Retinal pigment epithelial cell (primary cell): ENCODE measurements around the gene MLF2.

Source experiments
- DNase-seq: peaks from one replicate; pipeline ENCODE4 v3.0.0-alpha.2; 2010; ENCODE audit warnings: low read depth
- H3K4me3 ChIP-seq: 2 replicates; pipeline ENCODE4 v1.5.1; 2011; ENCODE audit warnings: mild to moderate bottlenecking, low read length, control low read depth, moderate library complexity
- TF ChIP-seq, protein P1 (sequence below): conservative IDR thresholded peaks from 2 replicates; pipeline ENCODE4 v1.5.1; 2011; ENCODE audit warnings: low read depth, low read length, control low read depth, inconsistent platforms

The MLF2 gene

DNA sequence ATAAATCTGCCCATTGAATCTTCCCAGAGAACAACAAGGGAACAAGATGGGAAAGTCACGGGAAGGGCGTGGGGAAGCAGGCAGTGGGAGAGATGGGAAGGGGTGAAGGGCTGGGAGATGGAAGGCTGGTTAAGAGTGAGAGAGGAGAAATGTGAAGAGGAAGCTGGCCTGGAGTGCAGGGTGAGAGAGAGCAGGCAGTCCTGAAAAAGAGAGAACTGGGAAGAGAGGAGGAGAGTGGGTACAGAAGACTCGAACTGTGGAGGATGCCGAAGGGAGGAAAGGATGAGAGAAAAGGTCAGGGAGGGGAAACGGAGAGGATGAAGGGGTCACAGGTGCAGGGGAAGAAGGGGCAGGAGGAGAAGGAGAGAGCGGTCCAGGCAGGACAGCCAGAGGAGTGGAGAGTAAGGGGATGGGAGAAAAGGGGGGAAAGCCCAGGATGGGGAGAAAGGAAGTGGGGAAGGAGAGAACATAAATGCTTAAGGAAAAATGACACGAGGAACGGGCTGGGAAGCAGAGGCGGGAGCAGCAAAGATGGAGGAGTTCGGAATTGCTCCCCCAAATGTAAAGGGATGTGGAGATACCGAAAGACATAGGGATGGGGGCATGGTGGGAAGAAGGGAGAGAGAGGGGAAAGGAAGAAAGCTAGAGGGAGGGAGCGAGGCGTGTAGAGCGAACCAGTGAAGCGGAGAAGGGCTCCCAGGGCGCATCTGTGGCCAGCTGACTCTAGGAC lies 53.5 kb downstream of the MLF2 start:
- TF ChIP-seq, protein P1, sequence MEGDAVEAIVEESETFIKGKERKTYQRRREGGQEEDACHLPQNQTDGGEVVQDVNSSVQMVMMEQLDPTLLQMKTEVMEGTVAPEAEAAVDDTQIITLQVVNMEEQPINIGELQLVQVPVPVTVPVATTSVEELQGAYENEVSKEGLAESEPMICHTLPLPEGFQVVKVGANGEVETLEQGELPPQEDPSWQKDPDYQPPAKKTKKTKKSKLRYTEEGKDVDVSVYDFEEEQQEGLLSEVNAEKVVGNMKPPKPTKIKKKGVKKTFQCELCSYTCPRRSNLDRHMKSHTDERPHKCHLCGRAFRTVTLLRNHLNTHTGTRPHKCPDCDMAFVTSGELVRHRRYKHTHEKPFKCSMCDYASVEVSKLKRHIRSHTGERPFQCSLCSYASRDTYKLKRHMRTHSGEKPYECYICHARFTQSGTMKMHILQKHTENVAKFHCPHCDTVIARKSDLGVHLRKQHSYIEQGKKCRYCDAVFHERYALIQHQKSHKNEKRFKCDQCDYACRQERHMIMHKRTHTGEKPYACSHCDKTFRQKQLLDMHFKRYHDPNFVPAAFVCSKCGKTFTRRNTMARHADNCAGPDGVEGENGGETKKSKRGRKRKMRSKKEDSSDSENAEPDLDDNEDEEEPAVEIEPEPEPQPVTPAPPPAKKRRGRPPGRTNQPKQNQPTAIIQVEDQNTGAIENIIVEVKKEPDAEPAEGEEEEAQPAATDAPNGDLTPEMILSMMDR: no peak
- no peak for DNase-seq
- peak overlapping the region; percentile 61 for H3K4me3 ChIP-seq

DNA sequence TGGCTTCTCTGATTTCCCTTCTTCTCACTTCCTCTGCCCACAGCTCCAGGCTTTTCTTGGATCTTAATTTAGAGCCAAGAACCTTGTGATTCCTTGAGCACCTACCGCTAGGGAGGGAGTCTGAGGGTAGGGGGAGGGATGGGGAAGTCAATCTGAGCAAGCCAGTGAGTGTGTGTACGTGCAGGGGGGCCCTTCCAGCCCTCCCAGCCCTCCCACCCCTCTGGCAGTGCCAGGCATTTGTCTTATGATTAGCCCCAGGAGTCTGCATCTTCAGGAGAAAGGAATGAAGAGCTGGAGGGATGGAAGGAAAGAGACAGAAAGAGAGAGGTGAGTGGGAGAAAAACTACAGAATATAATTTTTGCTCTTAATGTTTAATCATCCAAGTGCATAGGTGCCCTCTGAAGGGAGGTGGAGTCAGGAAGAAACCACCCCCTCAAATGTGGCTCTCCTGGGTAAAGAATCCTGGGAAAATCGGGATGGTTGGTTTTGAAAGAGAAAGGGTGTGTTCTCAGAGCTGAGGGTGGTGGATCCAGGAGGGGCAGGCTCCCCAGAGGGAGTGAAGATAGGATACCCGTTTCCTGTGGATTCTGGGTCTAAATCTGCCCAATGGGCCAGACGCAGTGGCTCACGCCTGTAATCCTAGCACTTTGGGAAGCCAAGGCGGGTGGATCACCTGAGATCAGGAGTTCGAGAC lies 54.4 kb downstream of the MLF2 start:
- H3K4me3 ChIP-seq: peak overlapping the region; percentile 7
- TF ChIP-seq, protein P1: no peak
- DNase-seq: no peak
